H1 (cell line): ENCODE results near the gene XRCC6. TPM values are rescaled to one million over a fixed set of nuclear protein-coding genes. Genes with fewer than 3 reads are reported as not detected.
A peak's percentile ranks its signal among the peaks of the same experiment; 100 is the strongest.

ENCODE experiments used
- CTCF ChIA-PET: fragments of 300-600 bp; sonication (Branson Sonifier 250); formaldehyde crosslinking; loops from one replicate; lab custom pipeline; 2021; ENCODE audit not compliant: partially characterized antibody; lab: Charles Lee
- POLR2A ChIA-PET: fragments of 300-600 bp; sonication (Branson Sonifier 250); formaldehyde crosslinking; loops from one replicate; lab custom pipeline; 2021; ENCODE audit warnings: inconsistent platforms; ENCODE audit not compliant: partially characterized antibody; lab: Charles Lee
- DNase-seq, 2 experiments: peaks; one replicate each; pipeline versions ENCODE4 v3.0.0 to v3.0.0-alpha.2; 2010 to 2022; ENCODE audit warnings: low spot score in 2 of 2, low read depth in 1 of 2, mixed read lengths in 1 of 2
- FAIRE-seq: peaks from 2 replicates; lab custom pipeline; 2011; peaks lifted over from hg19 to GRCh38; lab: Jason Lieb, UNC
- H2AFZ ChIP-seq: 2 replicates; pipeline ENCODE4 v1.8.1; 2012; ENCODE audit warnings: low read length, inconsistent platforms
- H2AK5ac ChIP-seq: 2 replicates; pipeline ENCODE4 v1.6.1; 2013; ENCODE audit warnings: low read depth, low read length
- H2BK120ac ChIP-seq: replicated peaks from 2 replicates; pipeline ENCODE3; 2013; ENCODE audit warnings: low read depth, low read length, inconsistent platforms
- H2BK12ac ChIP-seq: 2 replicates; pipeline ENCODE4 v1.6.1; 2013; ENCODE audit warnings: low read depth, low read length
- H2BK15ac ChIP-seq: 2 replicates; pipeline ENCODE4 v1.6.1; 2013; ENCODE audit warnings: low read length
- H2BK20ac ChIP-seq: 2 replicates; pipeline ENCODE4 v1.6.1; 2013; ENCODE audit warnings: low read length
- H2BK5ac ChIP-seq: 2 replicates; pipeline ENCODE4 v1.6.1; 2013; ENCODE audit warnings: low read depth, low read length
- H3K14ac ChIP-seq: 2 replicates; pipeline ENCODE4 v1.6.1; 2013; ENCODE audit warnings: inconsistent platforms; ENCODE audit not compliant: insufficient read length
- H3K18ac ChIP-seq: 2 replicates; pipeline ENCODE4 v1.6.1; 2013; ENCODE audit warnings: low read length; ENCODE audit errors: extremely low read depth
- H3K23ac ChIP-seq: 2 replicates; pipeline ENCODE4 v1.6.1; 2013; ENCODE audit warnings: inconsistent platforms; ENCODE audit not compliant: insufficient read length
- H3K23me2 ChIP-seq: 2 replicates; pipeline ENCODE4 v1.6.1; 2013; ENCODE audit warnings: low read depth, low read length
- H3K27ac ChIP-seq: 2 replicates; pipeline ENCODE4 v1.6.1; 2011; ENCODE audit warnings: low read depth, low read length, inconsistent platforms
- H3K27me3 ChIP-seq, 4 experiments: replicated peaks in 1 of 4; 1 replicate in 1 of 4; 2 replicates in 3 of 4; pipeline versions ENCODE4 v1.6.1 to v1.8.1; 2011 to 2013; ENCODE audit warnings: low read length in 3 of 4, mild to moderate bottlenecking in 3 of 4, inconsistent platforms in 2 of 4, mixed read lengths in 2 of 4, moderate library complexity in 1 of 4; ENCODE audit not compliant: control insufficient read depth in 3 of 4, insufficient read depth in 3 of 4; ENCODE audit errors: extremely low read depth in 1 of 4
- H3K36me3 ChIP-seq, 4 experiments: 2 replicates each; pipeline versions ENCODE4 v1.6.1 to v1.8.1; 2011 to 2013; ENCODE audit warnings: mild to moderate bottlenecking in 4 of 4, low read length in 3 of 4, moderate library complexity in 2 of 4, control low read depth in 1 of 4, inconsistent platforms in 1 of 4; ENCODE audit not compliant: insufficient read depth in 4 of 4, control insufficient read depth in 2 of 4
- H3K4ac ChIP-seq: replicated peaks from 2 replicates; pipeline ENCODE3; 2013; ENCODE audit warnings: low read length, low read depth, mixed read lengths, inconsistent platforms; ENCODE audit not compliant: insufficient read length
- H3K4me1 ChIP-seq, 4 experiments: replicated peaks in 1 of 4; 1 replicate in 1 of 4; 2 replicates in 3 of 4; pipeline versions ENCODE4 v1.6.1 to v1.8.1; 2011 to 2013; ENCODE audit warnings: low read length in 3 of 4, inconsistent platforms in 2 of 4, mixed read lengths in 1 of 4; ENCODE audit not compliant: insufficient read depth in 4 of 4, control insufficient read depth in 3 of 4
- H3K4me2 ChIP-seq, 2 experiments: 2 replicates each; pipeline versions ENCODE4 v1.6.1 to v1.8.1; 2011 to 2013; ENCODE audit warnings: low read depth in 2 of 2, low read length in 2 of 2, control low read depth in 1 of 2, inconsistent platforms in 1 of 2, mild to moderate bottlenecking in 1 of 2; ENCODE audit not compliant: insufficient read depth in 1 of 2
- H3K4me3 ChIP-seq, 4 experiments: fragments of 200-600, 300-600 bp in 1 of 4; sonication (generic), shearing (Covaris generic), sonication (Bioruptor Twin) in 1 of 4; 2 replicates each; pipeline versions ENCODE4 v1.5.1 to v1.8.1; 2011 to 2016; ENCODE audit warnings: low read length in 4 of 4, low read depth in 3 of 4, control low read depth in 2 of 4, inconsistent platforms in 2 of 4, mild to moderate bottlenecking in 2 of 4, mixed read lengths in 1 of 4, moderate library complexity in 1 of 4; ENCODE audit not compliant: insufficient read depth in 2 of 4; ENCODE audit errors: extremely low read depth in 1 of 4
- H3K56ac ChIP-seq: replicated peaks from 2 replicates; pipeline ENCODE3; 2013; ENCODE audit warnings: low read depth, mild to moderate bottlenecking, mixed read lengths, low read length, inconsistent platforms; ENCODE audit not compliant: insufficient read length
- H3K79me1 ChIP-seq: 2 replicates; pipeline ENCODE4 v1.6.1; 2013; ENCODE audit warnings: low read depth, low read length, control low read depth
- H3K79me2 ChIP-seq, 2 experiments: 2 replicates each; pipeline versions ENCODE4 v1.6.1 to v1.8.1; 2012 to 2013; ENCODE audit warnings: low read length in 2 of 2, mild to moderate bottlenecking in 2 of 2, inconsistent platforms in 1 of 2; ENCODE audit not compliant: insufficient read depth in 2 of 2, control insufficient read depth in 1 of 2
- H3K9ac ChIP-seq, 4 experiments: replicated peaks in 1 of 4; 1 replicate in 1 of 4; 2 replicates in 3 of 4; pipeline versions ENCODE4 v1.6.1 to v1.8.1; 2011 to 2013; ENCODE audit warnings: low read depth in 3 of 4, low read length in 3 of 4, control low read depth in 2 of 4, mild to moderate bottlenecking in 2 of 4, moderate library complexity in 2 of 4, inconsistent platforms in 1 of 4; ENCODE audit errors: extremely low read depth in 1 of 4
- H3K9me3 ChIP-seq, 2 experiments: 2 replicates each; pipeline versions ENCODE4 v1.6.1 to v1.8.1; 2012 to 2013; ENCODE audit warnings: mild to moderate bottlenecking in 2 of 2, moderate library complexity in 2 of 2, control low read depth in 1 of 2, inconsistent platforms in 1 of 2, low read depth in 1 of 2, low read length in 1 of 2, mixed read lengths in 1 of 2; ENCODE audit not compliant: insufficient read depth in 2 of 2
- H4K20me1 ChIP-seq, 2 experiments: replicated peaks in 1 of 2; 2 replicates each; pipeline versions ENCODE3 to v1.8.1; 2011 to 2013; ENCODE audit warnings: inconsistent platforms in 2 of 2, low read length in 2 of 2, mild to moderate bottlenecking in 1 of 2; ENCODE audit not compliant: insufficient read depth in 2 of 2, control insufficient read depth in 1 of 2
- H4K5ac ChIP-seq: 2 replicates; pipeline ENCODE4 v1.6.1; 2013; ENCODE audit warnings: low read length, low read depth, mixed read lengths, inconsistent platforms; ENCODE audit not compliant: insufficient read length
- H4K8ac ChIP-seq: 2 replicates; pipeline ENCODE4 v1.8.0; 2013; ENCODE audit warnings: mild to moderate bottlenecking, moderate library complexity, low read length, inconsistent platforms; ENCODE audit not compliant: insufficient read depth; ENCODE audit errors: extremely low read depth
- H4K91ac ChIP-seq: replicated peaks from 2 replicates; pipeline ENCODE3; 2013; ENCODE audit warnings: low read length, mixed read lengths, inconsistent platforms; ENCODE audit not compliant: insufficient read length
- CREB1 ChIP-seq: IDR thresholded peaks from 2 replicates; pipeline ENCODE4 v1.6.1; 2012; ENCODE audit warnings: inconsistent platforms
- JUN ChIP-seq: IDR thresholded peaks from 2 replicates; pipeline ENCODE4 v1.6.1; 2011; ENCODE audit warnings: low read depth, mild to moderate bottlenecking, improper control_type of control experiment, low read length
- KDM4A ChIP-seq: IDR thresholded peaks from one replicate; pipeline ENCODE4 v1.7.1; 2012; ENCODE audit warnings: low read depth, mild to moderate bottlenecking, moderate library complexity, low read length, inconsistent platforms; ENCODE audit not compliant: severe bottlenecking
- MAX ChIP-seq: IDR thresholded peaks from 2 replicates; pipeline ENCODE4 v1.6.1; 2012; ENCODE audit warnings: inconsistent platforms
- PHF8 ChIP-seq: fragments of 200-600 bp; sonication (generic); conservative IDR thresholded peaks from 2 replicates; pipeline ENCODE4 v1.7.1; 2012; ENCODE audit warnings: low read depth, mild to moderate bottlenecking, inconsistent platforms, low read length, moderate library complexity
- RBBP5 ChIP-seq: IDR thresholded peaks from 2 replicates; pipeline ENCODE4 v1.7.1; 2012; ENCODE audit warnings: low read depth, mild to moderate bottlenecking, inconsistent platforms, low read length, moderate library complexity, borderline replicate concordance
- TBP ChIP-seq: IDR thresholded peaks from 2 replicates; pipeline ENCODE4 v1.6.1; 2011; ENCODE audit warnings: low read depth, low read length, improper control_type of control experiment
- WGBS, 2 experiments: shearing (Covaris generic) in 1 of 2; methylation state at CpG; one replicate each; pipeline versions ENCODE4 v1.1.6 to v1.1.7; 2013 to 2015; ENCODE audit warnings: low lambda C conversion rate in 2 of 2, mixed read lengths in 2 of 2, inconsistent platforms in 1 of 2, low coverage in 1 of 2, missing lambda C conversion rate in 1 of 2; ENCODE audit not compliant: insufficient replicate concordance in 2 of 2, insufficient coverage in 1 of 2, insufficient read length in 1 of 2; ENCODE audit errors: extremely low coverage in 1 of 2, missing lambda C conversion rate in 1 of 2; 5-methylcytosine and 5-hydroxymethylcytosine counted together
- polyA plus RNA-seq, 7 experiments: library from polyadenylated mRNA; depleted of rRNA in 3 of 7; stranded (reverse) in 5 of 7; unstranded in 2 of 7; fragments of >200 nt in 5 of 7; fragments of 200-250 nt in 2 of 7; gene quantifications; 1 replicate in 5 of 7; 2 replicates in 1 of 7; 4 replicates in 1 of 7; pipeline versions ENCODE4 v1.2.1 to v1.2.3, GENCODE V29; 2011 to 2013; ENCODE audit warnings: missing spikeins in 2 of 7, mixed read lengths in 2 of 7
- total RNA-seq: library from RNA; stranded (reverse); fragmentation: NEBNext Ultra II Directional; extraction: Animal tissue kit (Norgen Biotek cat#: 25700); gene quantifications from 2 replicates; pipeline ENCODE4 v1.2.1, GENCODE V29; 2021
- TF ChIP-seq, protein P1 (sequence below), 3 experiments: IDR thresholded peaks; 1 replicate in 2 of 3; 2 replicates in 1 of 3; pipeline versions ENCODE4 v1.5.1 to v1.6.1; 2011; ENCODE audit warnings: low read length in 3 of 3, mild to moderate bottlenecking in 3 of 3, inconsistent platforms in 2 of 3, low read depth in 1 of 3, moderate library complexity in 1 of 3; ENCODE audit not compliant: insufficient read depth in 1 of 3; ENCODE audit errors: control extremely low read depth in 1 of 3

Gene XRCC6
- total and polyA plus RNA-seq, 2 of the 8 experiments (the other 6 are each of a cell fraction or from before 2014, with no cell fraction given): 150 to 490 TPM

- Histone ChIP-seq H3K27me3 (no peaks in the 10 kb centered on the region), H3K14ac (no peak overlapping the region), H3K36me3 (peaks cover 2 to 5% (median 3%) of the 10 kb centered on the region in 4 experiments; a peak in 4 of 8 replicates), H3K23ac (no peak overlapping the region), H2BK15ac (no peak overlapping the region), H2BK12ac (no peak overlapping the region), H3K27ac (no peak overlapping the region), H2BK20ac (no peak overlapping the region), H4K5ac (no peak overlapping the region), H3K18ac (no peak overlapping the region), H3K4ac (no peak overlapping the region), H2BK5ac (no peak overlapping the region), H3K79me2 (no peaks in the 10 kb centered on the region), H3K4me2 (no peak overlapping the region), H4K91ac (no peak overlapping the region), H2AFZ (no peak overlapping the region), H3K4me1 (0 out of 7 replicates have a peak, but pooled peaks cover 0 to 2% (median 0%) of the 10 kb centered on the region in 4 experiments), H4K8ac (no peak overlapping the region), H4K20me1 (peaks cover 3 to 6% of the 10 kb centered on the region in 2 experiments), H2BK120ac (no peak overlapping the region), H3K23me2 (no peaks in the 10 kb centered on the region), H3K9ac (no peak overlapping the region), H3K79me1 (no peaks in the 10 kb centered on the region), H2AK5ac (no peak overlapping the region), H3K4me3 (no peak overlapping the region), H3K9me3 (peaks cover 0 to 3% of the 10 kb centered on the region in 2 experiments; a peak in 1 of 4 replicates), H3K56ac (no peak overlapping the region)
- ChIA-PET CTCF (interaction anchor here (0.5 to 7.4 kb wide), 44 partner anchors 8 to 285 kb away, joined by 3 to 164 read pairs (median 6); partner anchors contain the start of genes CSDC2, PMM1 and POLR3H), POLR2A (interaction anchor here (0.7 to 3.2 kb wide), 16 partner anchors 9 to 70 kb away, joined by 3 to 25 read pairs (median 4); partner anchors contain the start of genes CSDC2, DESI1 and XRCC6)
- FAIRE-seq: peak; percentile 69
- peak; percentile 54 to 87 for DNase-seq
- 66% methylated on average over 13 of the region's 13 CpGs; no CpG with 5 or more reads in 1 of the 2 experiments for WGBS, 2 experiments
- TF ChIP-seq MAX (0 out of 2 replicates have a peak, but pooled peaks have one; percentile 41), JUN (no peak), CREB1 (peak; percentile 61; the same call in 1 of the 2 replicates), TBP (no peak; the same call in 1 of the 2 replicates), RBBP5 (no peak), PHF8 (no peak), KDM4A (no peak)
- TF ChIP-seq, protein P1, sequence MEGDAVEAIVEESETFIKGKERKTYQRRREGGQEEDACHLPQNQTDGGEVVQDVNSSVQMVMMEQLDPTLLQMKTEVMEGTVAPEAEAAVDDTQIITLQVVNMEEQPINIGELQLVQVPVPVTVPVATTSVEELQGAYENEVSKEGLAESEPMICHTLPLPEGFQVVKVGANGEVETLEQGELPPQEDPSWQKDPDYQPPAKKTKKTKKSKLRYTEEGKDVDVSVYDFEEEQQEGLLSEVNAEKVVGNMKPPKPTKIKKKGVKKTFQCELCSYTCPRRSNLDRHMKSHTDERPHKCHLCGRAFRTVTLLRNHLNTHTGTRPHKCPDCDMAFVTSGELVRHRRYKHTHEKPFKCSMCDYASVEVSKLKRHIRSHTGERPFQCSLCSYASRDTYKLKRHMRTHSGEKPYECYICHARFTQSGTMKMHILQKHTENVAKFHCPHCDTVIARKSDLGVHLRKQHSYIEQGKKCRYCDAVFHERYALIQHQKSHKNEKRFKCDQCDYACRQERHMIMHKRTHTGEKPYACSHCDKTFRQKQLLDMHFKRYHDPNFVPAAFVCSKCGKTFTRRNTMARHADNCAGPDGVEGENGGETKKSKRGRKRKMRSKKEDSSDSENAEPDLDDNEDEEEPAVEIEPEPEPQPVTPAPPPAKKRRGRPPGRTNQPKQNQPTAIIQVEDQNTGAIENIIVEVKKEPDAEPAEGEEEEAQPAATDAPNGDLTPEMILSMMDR (IDR thresholded peaks at IDR 0.05; ENCODE audit: control extremely low read depth in 1 of 3, insufficient read depth in 1 of 3, low read depth in 1 of 3, low read length in 3 of 3): peak; percentile 96 to 100 (median 98)
These were observed 24.1 kb upstream of the XRCC6 start for GRCh38 chr22:41596776-41597634.
